COLO668 (cell line): ENCODE measurements around the gene LRRK1.

Experiments used
- DNase-seq: peaks from one replicate; lab custom pipeline; 2025; ENCODE audit not compliant: unreplicated experiment; lab: John Stamatoyannopoulos, UW

Gene LRRK1

GRCh38 chr15:100968050-100968966, 49.2 kb downstream of the LRRK1 start:
- no peak for DNase-seq

GRCh38 chr15:100972975-100973350, 53.8 kb downstream of the LRRK1 start:
- DNase-seq, result no peak

- no peak for DNase-seq
These were observed 54.4 kb downstream of the LRRK1 start for GRCh38 chr15:100973351-100974111.

GRCh38 chr15:100975043-100975442, 55.9 kb downstream of the LRRK1 start:
- DNase-seq, result no peak

GRCh38 chr15:100980410-100981046, 61.4 kb downstream of the LRRK1 start:
- no peak for DNase-seq

- no peak for DNase-seq
These were observed 61.9 kb downstream of the LRRK1 start for GRCh38 chr15:100981086-100981485.

- DNase-seq, result no peak
These were observed 64.1 kb downstream of the LRRK1 start for GRCh38 chr15:100983221-100983620.

GRCh38 chr15:100985401-100985800, 66.2 kb downstream of the LRRK1 start:
- no peak for DNase-seq

GRCh38 chr15:100986158-100986896, 67.2 kb downstream of the LRRK1 start:
- no peak for DNase-seq

- DNase-seq, result no peak
These were observed 68.0 kb downstream of the LRRK1 start for GRCh38 chr15:100987143-100987542.

GRCh38 chr15:100988297-100988696, 69.1 kb downstream of the LRRK1 start:
- DNase-seq, result no peak

GRCh38 chr15:100988857-100989256, 69.7 kb downstream of the LRRK1 start:
- no peak for DNase-seq

- DNase-seq, result no peak
These were observed 75.7 kb downstream of the LRRK1 start for GRCh38 chr15:100994597-100995446.

- no peak for DNase-seq
These were observed 76.6 kb downstream of the LRRK1 start for GRCh38 chr15:100995471-100996430.

GRCh38 chr15:100997442-100997841, 78.3 kb downstream of the LRRK1 start:
- DNase-seq, result no peak

GRCh38 chr15:100998630-100999029, 79.5 kb downstream of the LRRK1 start:
- no peak for DNase-seq

- no peak for DNase-seq
These were observed 80.2 kb downstream of the LRRK1 start for GRCh38 chr15:100999369-100999768.

- no peak for DNase-seq
These were observed 81.1 kb downstream of the LRRK1 start for GRCh38 chr15:101000271-101000681.

- DNase-seq, result no peak
These were observed 81.9 kb downstream of the LRRK1 start for GRCh38 chr15:101001056-101001455.
